K562 (cell line): ENCODE data around the gene STEAP3. TPM values are rescaled to one million over a fixed set of nuclear protein-coding genes. Genes with fewer than 3 reads are reported as not detected.

Experiments
- ATAC-seq: fragments of 200-7000 bp; cut with Tn5 transposase; 3 replicates; pipeline ENCODE4 v1.9.1; 2020; ENCODE audit warnings: moderate library complexity
- BruUV-seq: library from RNA; stranded (reverse); fragments of 400-500 nt; replicated peaks from 2 replicates; lab custom pipeline; 2021; lab: Mats Ljungman, UMichigan
- CTCF ChIA-PET: fragments of 300-600 bp; formaldehyde crosslinking; extraction: SDS; loops from one replicate; lab custom pipeline; 2021; ENCODE audit warnings: low intra/inter-chr PET ratio; lab: Yijun Ruan, JAX
- POLR2A ChIA-PET: fragments of 300-600, 350-650 bp; sonication (Branson Sonifier 250); formaldehyde crosslinking; extraction: SDS; loops from one replicate; lab custom pipeline; 2021; ENCODE audit warnings: antibody characterized with exemption, inconsistent platforms; lab: Yijun Ruan, JAX
- DNase-seq, 4 experiments: peaks; one replicate each; pipeline versions ENCODE4 v3.0.0 to v3.0.0-alpha.2; 2011 to 2018; ENCODE audit warnings: low spot score in 3 of 4, mixed read lengths in 3 of 4; ENCODE audit errors: extremely low read depth in 1 of 4
- FAIRE-seq: peaks from 2 replicates; lab custom pipeline; 2011; peaks lifted over from hg19 to GRCh38; lab: Jason Lieb, UNC
- H2AFZ ChIP-seq: 2 replicates; pipeline ENCODE4 v1.6.0; 2011; ENCODE audit warnings: low read depth, low read length, control low read depth, inconsistent platforms
- H3K27ac ChIP-seq: fragments of 200-600 bp; 3 replicates; pipeline ENCODE4 v1.8.0; 2011; ENCODE audit warnings: low read depth, mild to moderate bottlenecking, control low read depth, inconsistent platforms, low read length, moderate library complexity, mixed read lengths; ENCODE audit errors: extremely low read depth
- H3K27me3 ChIP-seq, 2 experiments: fragments of 300-600 bp in 1 of 2; 2 replicates in 1 of 2; 3 replicates in 1 of 2; pipeline versions ENCODE4 v1.6.0 to v1.8.0; 2011; ENCODE audit warnings: inconsistent platforms in 2 of 2, low read length in 2 of 2, mild to moderate bottlenecking in 1 of 2, mixed read lengths in 1 of 2, moderate library complexity in 1 of 2; ENCODE audit not compliant: control insufficient read depth in 2 of 2, insufficient read depth in 2 of 2
- H3K36me3 ChIP-seq: fragments of 300-600 bp; 3 replicates; pipeline ENCODE4 v1.8.0; 2011; ENCODE audit warnings: mild to moderate bottlenecking, low read length, inconsistent platforms; ENCODE audit not compliant: control insufficient read depth, insufficient read depth
- H3K4me1 ChIP-seq, 2 experiments: fragments of 200-600 bp in 1 of 2; replicated peaks in 1 of 2; 2 replicates in 1 of 2; 3 replicates in 1 of 2; pipeline versions ENCODE4 v1.5.1 to v1.8.0; 2011; ENCODE audit warnings: inconsistent platforms in 2 of 2, low read length in 2 of 2, mild to moderate bottlenecking in 1 of 2, mixed read lengths in 1 of 2, moderate library complexity in 1 of 2; ENCODE audit not compliant: control insufficient read depth in 2 of 2, insufficient read depth in 2 of 2
- H3K4me2 ChIP-seq: 2 replicates; pipeline ENCODE4 v1.6.1; 2011; ENCODE audit warnings: low read length, control low read depth, inconsistent platforms, mixed read lengths; ENCODE audit not compliant: insufficient read depth
- H3K4me3 ChIP-seq: fragments of 200-600 bp; sonication (generic), shearing (Covaris generic); 2 replicates; pipeline ENCODE4 v1.5.1; 2016; ENCODE audit warnings: control low read depth, inconsistent platforms
- H3K79me2 ChIP-seq: fragments of 200-600 bp; 3 replicates; pipeline ENCODE4 v1.8.0; 2011; ENCODE audit warnings: low read length, inconsistent platforms; ENCODE audit not compliant: control insufficient read depth, insufficient read depth
- H3K9ac ChIP-seq, 2 experiments: 2 replicates each; pipeline versions ENCODE4 v1.6.0 to v1.6.1; 2011; ENCODE audit warnings: low read depth in 2 of 2, low read length in 2 of 2, control low read depth in 1 of 2, inconsistent platforms in 1 of 2, mild to moderate bottlenecking in 1 of 2, mixed read lengths in 1 of 2; ENCODE audit not compliant: insufficient read depth in 1 of 2
- H3K9me1 ChIP-seq: one replicate; pipeline ENCODE4 v1.6.0; 2011; ENCODE audit warnings: inconsistent platforms, mild to moderate bottlenecking, low read length, moderate library complexity; ENCODE audit not compliant: control insufficient read depth, insufficient read depth
- H3K9me3 ChIP-seq: replicated peaks from 2 replicates; pipeline ENCODE4 v1.5.1; 2011; ENCODE audit warnings: low read depth, low read length, inconsistent platforms; ENCODE audit not compliant: control insufficient read depth, insufficient read depth
- H4K20me1 ChIP-seq: replicated peaks from 2 replicates; pipeline ENCODE4 v1.6.1; 2011; ENCODE audit warnings: low read length, inconsistent platforms, mixed read lengths; ENCODE audit not compliant: control insufficient read depth, insufficient read depth
- ATF3 ChIP-seq, 2 experiments: fragments of 450-650 bp in 1 of 2; sonication (generic) in 1 of 2; formaldehyde crosslinking in 1 of 2; IDR thresholded peaks in 1 of 2; conservative IDR thresholded peaks in 1 of 2; 2 replicates each; pipeline versions ENCODE4 v1.6.1 to v1.8.1; 2016 to 2023; ENCODE audit warnings: mild to moderate bottlenecking in 2 of 2, moderate library complexity in 2 of 2, inconsistent platforms in 1 of 2, missing genetic modification reagents in 1 of 2
- CHD1 ChIP-seq: fragments of 200-600 bp; sonication (generic); IDR thresholded peaks from one replicate; pipeline ENCODE4 v1.6.1; 2012; ENCODE audit warnings: mild to moderate bottlenecking, moderate library complexity, low read length, inconsistent platforms
- KAT7 ChIP-seq: sonication (generic); formaldehyde crosslinking; IDR thresholded peaks from 2 replicates; pipeline ENCODE4 v1.8.0; 2022; ENCODE audit warnings: missing genetic modification reagents, mild to moderate bottlenecking, borderline replicate concordance
- RBFOX2 ChIP-seq: fragments of 200-400 bp; formaldehyde crosslinking; IDR thresholded peaks from 2 replicates; pipeline ENCODE4 v1.6.1; 2017; ENCODE audit warnings: low read depth, mild to moderate bottlenecking, low read length, moderate library complexity
- SMARCA5 ChIP-seq: fragments of 450-650 bp; IDR thresholded peaks from 2 replicates; pipeline ENCODE4 v1.6.1; 2016
- SREBF2 ChIP-seq: sonication (generic); formaldehyde crosslinking; IDR thresholded peaks from 2 replicates; pipeline ENCODE4 v1.4.0; 2020; ENCODE audit warnings: mild to moderate bottlenecking, missing genetic modification reagents
- ZKSCAN1 ChIP-seq: fragments of 150-350 bp; IDR thresholded peaks from 2 replicates; pipeline ENCODE4 v1.6.1; 2016; ENCODE audit warnings: low read depth, low read length
- ZNF79 ChIP-seq: fragments of 250-450 bp; sonication (Bioruptor Pico); IDR thresholded peaks from 2 replicates; pipeline ENCODE4 v1.4.0; 2020; ENCODE audit warnings: low read depth, mild to moderate bottlenecking, moderate library complexity
- WGBS: fragments of 100-300 bp; shearing (Covaris generic); methylation state at CpG from one replicate; pipeline ENCODE4 v1.1.6; 2016; ENCODE audit warnings: low coverage, mixed read lengths; ENCODE audit not compliant: insufficient coverage; ENCODE audit errors: missing lambda C conversion rate; 5-methylcytosine and 5-hydroxymethylcytosine counted together
- in situ Hi-C: fragments of 300-500 bp; cut with MboI; formaldehyde crosslinking; loops from 4 replicates; pipeline ENCODE4 v1.15.0; 2018; ENCODE audit warnings: inconsistent platforms, mixed read lengths
- intact Hi-C: fragments of 100-400 bp; cut with micrococcal nuclease; formaldehyde crosslinking; loops from 2 replicates; pipeline ENCODE4 v1.14.2; 2022
- polyA plus RNA-seq, 8 experiments: library from polyadenylated mRNA; depleted of rRNA in 4 of 8; stranded (reverse) in 5 of 8; unstranded in 3 of 8; fragments of >200 nt; fragmentation: Nextera tagmentation in 2 of 8; fragmentation: Illumina TruSeq in 1 of 8; extraction: Ambion mirVana in 2 of 8; extraction: Trizol in 1 of 8; gene quantifications; 2 replicates each; pipeline versions ENCODE4 v1.2.1 to v1.2.3, GENCODE V29; 2011 to 2014; ENCODE audit warnings: inconsistent platforms in 1 of 8, missing spikeins in 1 of 8
- total RNA-seq, 7 experiments: library from RNA; depleted of rRNA in 6 of 7; stranded (reverse); fragments of >200 nt in 6 of 7; fragmentation: Illumina TruSeq in 2 of 7; extraction: Trizol in 2 of 7; gene quantifications; 2 replicates each; pipeline versions ENCODE4 v1.2.1 to v1.2.3, GENCODE V29; 2011 to 2021; ENCODE audit warnings: low replicate concordance in 1 of 7

Gene STEAP3
- total and polyA plus RNA-seq, 9 of the 15 experiments (the other 6 are each of a cell fraction or from before 2014, with no cell fraction given) = 1.8 to 31.6 (median 9.0) TPM

- no peak for TF ChIP-seq CHD1
- TF ChIP-seq ZKSCAN1 = peak; percentile 52; the same call in 1 of the 2 replicates
- TF ChIP-seq ATF3 (IDR thresholded peaks at IDR 0.05) = no peak
- no peak for TF ChIP-seq ATF3 (CRISPR knock-in tag; conservative IDR thresholded peaks at IDR 0.05)
- no peak for TF ChIP-seq ZNF79 (CRISPR knock-in tag)
Observed at GRCh38 chr2:119253760-119254600, 30.3 kb downstream of the STEAP3 start (continued).

- BruUV-seq = no TSS peak
- no peak for ATAC-seq
- Histone ChIP-seq H2AFZ (no peak overlapping the region), H3K9me1 (no peaks in the 10 kb centered on the region), H4K20me1 (no peaks in the 10 kb centered on the region; the same call in 1 of the 2 replicates), H3K4me3 (no peak overlapping the region), H3K27ac (no peak overlapping the region), H3K9ac (no peak overlapping the region), H3K9me3 (no peaks in the 10 kb centered on the region), H3K4me1 (no peaks in the 10 kb centered on the region), H3K27me3 (no peaks in the 10 kb centered on the region), H3K36me3 (peaks cover 71% of the 10 kb centered on the region), H3K4me2 (no peak overlapping the region), H3K79me2 (no peaks in the 10 kb centered on the region)
- in situ Hi-C loops (no loop called here), intact Hi-C loops (no loop called here)
- CTCF ChIA-PET = no interaction called here
- no peak for DNase-seq
- whole genome bisulfite sequencing = 91% methylated on average over 10 of the region's 10 CpGs
- POLR2A ChIA-PET = no interaction called here
- no peak for TF ChIP-seq SREBF2 (CRISPR knock-in tag)
- no peak for TF ChIP-seq SMARCA5
- no peak for TF ChIP-seq RBFOX2
- no peak for TF ChIP-seq KAT7 (CRISPR knock-in tag)
- FAIRE-seq = no peak
Observed at GRCh38 chr2:119254601-119255080, 31.0 kb downstream of the STEAP3 start.
